ENCODE results near the gene NCKAP5.

The NCKAP5 gene

DNA sequence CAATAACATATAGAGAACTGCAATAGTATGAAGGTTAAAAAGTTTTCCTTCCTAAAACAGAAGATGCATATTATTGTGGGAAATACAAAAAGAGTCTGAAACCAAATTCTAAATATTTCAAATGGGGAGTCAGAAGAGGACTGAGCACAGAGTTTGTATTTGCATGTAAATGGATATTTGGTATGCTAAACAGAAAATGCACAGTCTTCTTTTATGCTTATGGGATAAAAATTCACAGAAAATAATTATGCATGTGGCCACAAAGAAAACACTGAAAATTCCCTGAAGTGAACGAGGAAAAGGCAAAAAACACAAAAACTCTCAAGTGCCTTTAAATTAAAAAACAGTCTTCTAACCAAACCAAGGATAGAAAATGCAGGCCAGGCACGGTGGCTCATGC lies 142.7 kb downstream of the NCKAP5 start:
- TF ChIP-seq, protein P1, sequence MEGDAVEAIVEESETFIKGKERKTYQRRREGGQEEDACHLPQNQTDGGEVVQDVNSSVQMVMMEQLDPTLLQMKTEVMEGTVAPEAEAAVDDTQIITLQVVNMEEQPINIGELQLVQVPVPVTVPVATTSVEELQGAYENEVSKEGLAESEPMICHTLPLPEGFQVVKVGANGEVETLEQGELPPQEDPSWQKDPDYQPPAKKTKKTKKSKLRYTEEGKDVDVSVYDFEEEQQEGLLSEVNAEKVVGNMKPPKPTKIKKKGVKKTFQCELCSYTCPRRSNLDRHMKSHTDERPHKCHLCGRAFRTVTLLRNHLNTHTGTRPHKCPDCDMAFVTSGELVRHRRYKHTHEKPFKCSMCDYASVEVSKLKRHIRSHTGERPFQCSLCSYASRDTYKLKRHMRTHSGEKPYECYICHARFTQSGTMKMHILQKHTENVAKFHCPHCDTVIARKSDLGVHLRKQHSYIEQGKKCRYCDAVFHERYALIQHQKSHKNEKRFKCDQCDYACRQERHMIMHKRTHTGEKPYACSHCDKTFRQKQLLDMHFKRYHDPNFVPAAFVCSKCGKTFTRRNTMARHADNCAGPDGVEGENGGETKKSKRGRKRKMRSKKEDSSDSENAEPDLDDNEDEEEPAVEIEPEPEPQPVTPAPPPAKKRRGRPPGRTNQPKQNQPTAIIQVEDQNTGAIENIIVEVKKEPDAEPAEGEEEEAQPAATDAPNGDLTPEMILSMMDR (IDR thresholded peaks at IDR 0.05; ENCODE audit: low read depth, low read length, missing control alignments): no peak
- in situ Hi-C loops (cut with HindIII; ENCODE audit: low sequenced_read_pairs): no loop called here
- no peak overlapping the region for H3K4me3 ChIP-seq (ENCODE audit: low read depth, low read length)
- DNase-seq (ENCODE audit: low read depth): no peak

DNA sequence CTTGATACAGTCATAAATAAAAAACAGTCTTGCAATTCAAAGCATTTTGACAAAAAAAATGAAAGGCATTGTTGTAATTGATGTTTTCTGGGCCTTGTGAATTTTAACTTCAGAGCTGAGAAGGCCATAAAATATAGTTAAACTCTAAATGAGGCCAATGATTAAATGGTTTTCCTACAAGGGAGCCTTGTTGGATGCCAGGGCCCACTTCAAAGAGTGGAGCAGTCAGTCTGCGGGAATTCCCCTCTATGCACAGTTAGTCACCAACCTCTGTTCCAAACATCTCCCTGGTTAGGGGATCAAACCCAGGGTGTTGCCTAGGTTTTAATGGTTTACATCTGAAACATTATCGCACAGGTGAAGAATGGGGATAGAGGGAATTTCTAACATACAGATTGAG lies 143.4 kb downstream of the NCKAP5 start:
- no peak overlapping the region for H3K4me3 ChIP-seq (ENCODE audit: low read depth, low read length)
- in situ Hi-C loops (cut with HindIII; ENCODE audit: low sequenced_read_pairs): no loop called here
- DNase-seq (ENCODE audit: low read depth): peak; percentile 55
- TF ChIP-seq, protein P1 (IDR thresholded peaks at IDR 0.05; ENCODE audit: low read depth, low read length, missing control alignments): no peak

DNA sequence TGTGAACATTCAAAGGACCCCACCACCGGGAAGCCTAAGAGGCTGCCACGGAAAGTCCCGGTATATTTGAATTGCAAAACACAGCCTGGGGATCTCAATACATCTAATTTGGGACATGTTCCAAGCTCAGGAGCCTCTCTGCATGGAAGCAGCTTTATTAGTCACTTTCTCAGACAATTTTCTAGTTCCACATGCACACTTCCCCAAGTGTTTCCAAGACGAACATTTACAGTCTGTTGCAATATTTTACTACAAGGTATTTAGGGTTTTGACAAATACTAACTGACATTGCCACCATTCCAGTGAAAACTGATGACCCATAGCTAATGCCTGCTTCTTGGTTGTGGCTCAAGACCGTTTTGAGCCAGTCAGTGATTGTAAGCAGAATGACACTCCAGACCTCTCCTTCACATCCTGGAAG lies 145.3 kb downstream of the NCKAP5 start:
- TF ChIP-seq, protein P1 (IDR thresholded peaks at IDR 0.05; ENCODE audit: low read depth, low read length, missing control alignments): no peak
- DNase-seq (ENCODE audit: low read depth): peak; percentile 63
- in situ Hi-C loops (cut with HindIII; ENCODE audit: low sequenced_read_pairs): no loop called here
- no peak overlapping the region for H3K4me3 ChIP-seq (ENCODE audit: low read depth, low read length)

DNA sequence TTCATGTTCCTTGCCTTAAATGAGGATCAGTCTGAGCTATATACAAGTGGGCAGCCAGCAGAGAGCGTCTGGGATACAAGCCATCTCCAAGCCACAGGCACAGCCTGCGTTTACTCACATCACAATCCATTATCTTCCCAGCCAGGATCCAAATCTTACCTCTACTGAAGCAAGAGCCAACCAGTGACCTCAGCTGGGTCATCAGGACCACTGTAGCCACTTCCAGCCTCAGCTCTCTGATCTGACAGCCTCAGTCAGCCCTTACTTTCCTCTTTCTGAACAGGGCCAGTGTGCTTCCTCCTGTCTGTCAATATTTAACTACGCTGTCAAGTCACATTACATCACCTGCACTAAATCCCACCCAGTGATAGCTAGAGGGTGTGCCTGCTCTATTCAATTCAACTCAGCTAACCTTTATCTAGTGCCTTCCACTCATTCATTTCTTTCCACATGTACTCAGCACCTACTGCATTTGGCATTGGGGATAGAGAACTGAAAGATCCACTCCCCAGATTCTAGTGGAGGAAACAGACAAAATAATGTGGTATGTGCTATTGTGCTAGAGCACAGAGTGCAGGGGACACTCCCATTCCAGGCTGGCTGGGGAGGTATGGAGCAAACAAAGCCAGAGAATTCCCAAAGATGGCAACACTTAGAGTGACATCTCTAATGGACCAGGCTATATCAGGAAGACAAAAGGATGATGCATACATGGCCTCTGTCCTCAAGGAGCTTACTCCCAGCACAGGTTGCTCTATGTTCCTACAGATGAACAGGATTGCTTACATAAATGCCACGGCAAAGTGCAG lies 146.5 kb downstream of the NCKAP5 start:
- in situ Hi-C loops (cut with HindIII; ENCODE audit: low sequenced_read_pairs): no loop called here

DNA sequence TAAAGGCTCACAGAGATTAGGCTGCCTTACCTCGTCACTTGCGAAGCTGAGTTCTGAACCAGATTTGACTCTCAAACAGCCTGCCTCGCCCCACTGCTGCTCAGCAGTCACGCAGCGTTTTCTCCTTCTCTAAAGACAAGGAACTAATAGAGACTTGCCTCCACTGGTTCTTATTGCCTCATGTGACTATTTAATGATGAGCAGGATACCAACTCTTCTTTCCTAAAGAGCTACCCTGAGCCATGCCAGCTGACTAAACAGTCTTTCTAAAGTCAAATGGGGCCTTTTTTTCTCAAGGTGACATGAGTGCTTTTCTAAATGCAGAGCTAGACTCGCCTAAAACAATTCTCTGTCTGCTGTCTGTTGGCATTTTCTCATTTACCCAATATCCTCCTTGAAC lies 147.5 kb downstream of the NCKAP5 start:
- DNase-seq (ENCODE audit: low read depth): no peak
- no peak overlapping the region for H3K4me3 ChIP-seq (ENCODE audit: low read depth, low read length)
- TF ChIP-seq, protein P1 (IDR thresholded peaks at IDR 0.05; ENCODE audit: low read depth, low read length, missing control alignments): no peak
- in situ Hi-C loops (cut with HindIII; ENCODE audit: low sequenced_read_pairs): no loop called here

More for the DNA sequence above, 146.5 kb downstream of the NCKAP5 start:
- no peak overlapping the region for H3K4me3 ChIP-seq (ENCODE audit: low read depth, low read length)
- TF ChIP-seq, protein P1 (IDR thresholded peaks at IDR 0.05; ENCODE audit: low read depth, low read length, missing control alignments): peak; percentile 14
- DNase-seq (ENCODE audit: low read depth): peak; percentile 59

DNA sequence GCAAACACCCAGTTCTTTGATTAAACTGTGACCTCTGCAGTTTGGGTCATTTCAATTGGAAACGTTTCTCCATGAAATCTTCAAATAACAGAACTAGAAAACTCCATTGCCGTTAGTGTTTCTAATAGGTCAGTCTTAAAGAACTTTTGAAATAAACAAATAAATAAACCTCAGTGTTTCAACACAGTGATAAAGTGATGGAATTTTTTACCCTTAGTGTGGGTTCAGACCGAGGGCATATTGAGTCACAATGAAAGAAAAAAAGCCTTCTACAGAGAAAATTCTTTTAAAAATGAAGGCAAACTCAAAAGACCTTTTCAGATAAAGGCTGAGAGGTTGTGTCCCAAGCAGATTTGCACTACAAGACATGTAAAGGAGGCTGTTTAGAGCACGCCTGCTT lies 149.6 kb downstream of the NCKAP5 start:
- no peak overlapping the region for H3K4me3 ChIP-seq (ENCODE audit: low read depth, low read length)
- no peak for DNase-seq (ENCODE audit: low read depth)
- in situ Hi-C loops (cut with HindIII; ENCODE audit: low sequenced_read_pairs): no loop called here
- TF ChIP-seq, protein P1 (IDR thresholded peaks at IDR 0.05; ENCODE audit: low read depth, low read length, missing control alignments): no peak
